Mammary epithelial cell (primary cell): Measurements from ENCODE around the gene RPS19BP1.

Source experiments
- CTCF ChIP-seq, 2 donors: IDR thresholded peaks in 1 of 2; conservative IDR thresholded peaks in 1 of 2; 2 replicates each; pipeline ENCODE4 v1.5.1; 2011 to 2012; ENCODE audit warnings: inconsistent platforms in 2 of 2, low read length in 2 of 2, mild to moderate bottlenecking in 2 of 2, control low read depth in 1 of 2, low read depth in 1 of 2; ENCODE audit not compliant: insufficient read depth in 1 of 2; ENCODE audit errors: extremely low read depth in 1 of 2
- EZH2 ChIP-seq: IDR thresholded peaks from 2 replicates; pipeline ENCODE4 v1.6.1; 2012; ENCODE audit warnings: low read length, inconsistent platforms, borderline replicate concordance

- no peak for TF ChIP-seq CTCF (conservative IDR thresholded peaks at IDR 0.05 in 1 of 2, IDR thresholded peaks at IDR 0.05 in 1 of 2; ENCODE audit: extremely low read depth in 1 of 2, insufficient read depth in 1 of 2, low read depth in 1 of 2, low read length in 2 of 2)
- TF ChIP-seq EZH2, result no peak
Measured at GRCh38 chr22:39536711-39537110, 4.2 kb upstream of the RPS19BP1 start.
